ENCODE measurements around the gene RAB36.

Gene RAB36

GRCh38 chr22:23202812-23203451 lies 57.7 kb downstream of the RAB36 start:
- no peaks in the 10 kb centered on the region for H3K9me2 ChIP-seq (replicated peaks; ENCODE audit: control insufficient read depth, low read length)
- peaks cover 99% of the 10 kb centered on the region for H3K4me1 ChIP-seq (ENCODE audit: control insufficient read depth, low read length)
- no peak overlapping the region for H3K4me3 ChIP-seq (ENCODE audit: low read length)
- H3K27ac ChIP-seq (ENCODE audit: low read depth, low read length), result peak overlapping the region; percentile 24; the same call in 1 of the 2 replicates
- H3K9me3 ChIP-seq (ENCODE audit: control insufficient read depth, insufficient read depth, low read length), result no peaks in the 10 kb centered on the region
- H3F3A ChIP-seq (ENCODE audit: control insufficient read depth, insufficient read depth), result peaks cover 27% of the 10 kb centered on the region
- H3K4me2 ChIP-seq (ENCODE audit: low read length), result no peak overlapping the region
- TF ChIP-seq EZH2phosphoT487 (IDR thresholded peaks at IDR 0.05; ENCODE audit: borderline replicate concordance, low read length) (no peak), CTCF (IDR thresholded peaks at IDR 0.05; ENCODE audit: low read depth, low read length, poor library complexity, severe bottlenecking) (no peak)
- H3K36me3 ChIP-seq (ENCODE audit: control insufficient read depth, low read length), result peaks cover 55% of the 10 kb centered on the region
- no peaks in the 10 kb centered on the region for H3K27me3 ChIP-seq (ENCODE audit: control insufficient read depth, low read length)
- H4K20me1 ChIP-seq (ENCODE audit: control insufficient read depth, insufficient read depth, low read depth, low read length), result no peaks in the 10 kb centered on the region
- peaks cover 93% of the 10 kb centered on the region for H3K79me2 ChIP-seq (ENCODE audit: control insufficient read depth, low read length)

GRCh38 chr22:23203452-23204124 lies 58.3 kb downstream of the RAB36 start:
- Histone ChIP-seq H3K4me1 (ENCODE audit: control insufficient read depth, low read length) (peaks cover 99% of the 10 kb centered on the region), H3K79me2 (ENCODE audit: control insufficient read depth, low read length) (peaks cover 87% of the 10 kb centered on the region), H3K36me3 (ENCODE audit: control insufficient read depth, low read length) (peaks cover 49% of the 10 kb centered on the region), H3F3A (ENCODE audit: control insufficient read depth, insufficient read depth) (peaks cover 32% of the 10 kb centered on the region), H3K9me3 (ENCODE audit: control insufficient read depth, insufficient read depth, low read length) (no peaks in the 10 kb centered on the region), H3K4me3 (ENCODE audit: low read length) (no peak overlapping the region), H3K27ac (ENCODE audit: low read depth, low read length) (no peak overlapping the region), H4K20me1 (ENCODE audit: control insufficient read depth, insufficient read depth, low read depth, low read length) (no peaks in the 10 kb centered on the region), H3K27me3 (ENCODE audit: control insufficient read depth, low read length) (no peaks in the 10 kb centered on the region), H3K4me2 (ENCODE audit: low read length) (no peak overlapping the region), H3K9me2 (replicated peaks; ENCODE audit: control insufficient read depth, low read length) (no peaks in the 10 kb centered on the region)
- TF ChIP-seq EZH2phosphoT487 (IDR thresholded peaks at IDR 0.05; ENCODE audit: borderline replicate concordance, low read length) (no peak), CTCF (IDR thresholded peaks at IDR 0.05; ENCODE audit: low read depth, low read length, poor library complexity, severe bottlenecking) (no peak)

DNA sequence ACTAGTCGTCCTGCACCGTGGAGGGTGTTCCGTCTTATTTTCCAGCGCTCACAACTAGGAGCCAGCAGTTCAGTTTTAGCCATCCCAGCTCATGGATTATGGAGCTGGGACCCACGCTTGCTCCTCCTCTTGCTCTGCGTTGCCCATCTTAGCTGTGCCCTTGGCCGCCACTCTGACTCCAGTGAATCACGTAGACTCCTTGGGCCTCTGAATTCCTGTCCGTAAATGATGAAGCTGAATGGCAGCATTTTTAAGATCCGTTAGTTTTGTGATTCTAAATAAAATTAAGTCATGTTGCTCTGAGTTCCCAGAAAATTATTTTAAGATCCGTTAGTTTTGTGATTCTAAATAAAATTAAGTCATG lies 58.8 kb downstream of the RAB36 start:
- no peak overlapping the region for H3K4me3 ChIP-seq (ENCODE audit: low read length)
- H3K79me2 ChIP-seq (ENCODE audit: control insufficient read depth, low read length), result peaks cover 86% of the 10 kb centered on the region
- H3K36me3 ChIP-seq (ENCODE audit: control insufficient read depth, low read length), result peaks cover 49% of the 10 kb centered on the region
- TF ChIP-seq CTCF (IDR thresholded peaks at IDR 0.05; ENCODE audit: low read depth, low read length, poor library complexity, severe bottlenecking) (no peak), EZH2phosphoT487 (IDR thresholded peaks at IDR 0.05; ENCODE audit: borderline replicate concordance, low read length) (no peak)
- H3K4me2 ChIP-seq (ENCODE audit: low read length), result no peak overlapping the region
- H3K4me1 ChIP-seq (ENCODE audit: control insufficient read depth, low read length), result peaks cover 99% of the 10 kb centered on the region
- H3K9me3 ChIP-seq (ENCODE audit: control insufficient read depth, insufficient read depth, low read length), result no peaks in the 10 kb centered on the region
- no peaks in the 10 kb centered on the region for H3K9me2 ChIP-seq (replicated peaks; ENCODE audit: control insufficient read depth, low read length)
- no peak overlapping the region for H3K27ac ChIP-seq (ENCODE audit: low read depth, low read length)
- no peaks in the 10 kb centered on the region for H3K27me3 ChIP-seq (ENCODE audit: control insufficient read depth, low read length)
- H3F3A ChIP-seq (ENCODE audit: control insufficient read depth, insufficient read depth), result peaks cover 35% of the 10 kb centered on the region
- H4K20me1 ChIP-seq (ENCODE audit: control insufficient read depth, insufficient read depth, low read depth, low read length), result no peaks in the 10 kb centered on the region
